SK-N-MC (cell line): ENCODE data around the gene ENO2.

Experiments
- DNase-seq: peaks from one replicate; pipeline ENCODE4 v3.0.0-alpha.2; 2011; ENCODE audit warnings: low read depth, low spot score
- H3K27ac ChIP-seq: fragments of 200-600 bp; sonication (generic); 2 replicates; pipeline ENCODE4 v1.5.1; 2016; ENCODE audit warnings: mixed run types
- H3K36me3 ChIP-seq: fragments of 200-600 bp; sonication (generic); 2 replicates; pipeline ENCODE4 v1.6.1; 2017; ENCODE audit warnings: antibody characterized with exemption, low read length, mixed read lengths; ENCODE audit not compliant: insufficient read depth
- H3K4me3 ChIP-seq: fragments of 200-600 bp; sonication (generic); 2 replicates; pipeline ENCODE4 v1.5.1; 2016
- H3K9ac ChIP-seq: fragments of 200-600 bp; sonication (generic); 2 replicates; pipeline ENCODE4 v1.8.0; 2017; ENCODE audit warnings: mixed run types, mixed read lengths; ENCODE audit not compliant: insufficient read length
- H3K9me3 ChIP-seq: fragments of 200-600 bp; sonication (generic); 2 replicates; pipeline ENCODE4 v1.6.1; 2017; ENCODE audit warnings: low read depth, mild to moderate bottlenecking, antibody characterized with exemption, low read length, moderate library complexity, mixed read lengths
- EZH2 ChIP-seq: fragments of 200-600 bp; sonication (generic); IDR thresholded peaks from one replicate; pipeline ENCODE4 v1.6.1; 2017; ENCODE audit warnings: antibody characterized with exemption
- FOXP2 ChIP-seq: optimal IDR thresholded peaks from 2 replicates; pipeline ENCODE3; 2011; ENCODE audit warnings: mild to moderate bottlenecking, moderate library complexity; ENCODE audit not compliant: insufficient read depth; ENCODE audit errors: extremely low read length, control extremely low read depth
- POLR2AphosphoS5 ChIP-seq: IDR thresholded peaks from 2 replicates; pipeline ENCODE4 v1.6.1; 2012; ENCODE audit warnings: mild to moderate bottlenecking, low read depth, low read length, borderline replicate concordance

The ENO2 gene

GRCh38 chr12:6963016-6963731 is 48.8 kb downstream of the ENO2 start:
- Histone ChIP-seq H3K9me3 (no peaks in the 10 kb centered on the region), H3K9ac (peak overlapping the region; percentile 47), H3K36me3 (peaks cover 31% of the 10 kb centered on the region), H3K27ac (peak overlapping the region; percentile 94), H3K4me3 (no peak overlapping the region)
- no peak for DNase-seq
- no peak for TF ChIP-seq FOXP2
- TF ChIP-seq EZH2 = no peak
- TF ChIP-seq POLR2AphosphoS5 = no peak

- Histone ChIP-seq H3K9ac (no peak overlapping the region), H3K36me3 (peaks cover 38% of the 10 kb centered on the region), H3K4me3 (no peak overlapping the region), H3K9me3 (no peaks in the 10 kb centered on the region), H3K27ac (peak overlapping the region; percentile 79)
- TF ChIP-seq POLR2AphosphoS5 (no peak), EZH2 (no peak)
- no peak for DNase-seq
Observed at GRCh38 chr12:6963791-6964413, 49.5 kb downstream of the ENO2 start.

GRCh38 chr12:6964605-6965025 is 50.2 kb downstream of the ENO2 start:
- no peak for DNase-seq
- H3K9ac ChIP-seq = no peak overlapping the region
- no peak overlapping the region for H3K4me3 ChIP-seq
- H3K36me3 ChIP-seq = peaks cover 43% of the 10 kb centered on the region
- TF ChIP-seq POLR2AphosphoS5 = no peak
- no peak for TF ChIP-seq FOXP2
- no peak for TF ChIP-seq EZH2
- H3K9me3 ChIP-seq = no peaks in the 10 kb centered on the region
- H3K27ac ChIP-seq = peak overlapping the region; percentile 79

- H3K4me3 ChIP-seq = no peak overlapping the region
- H3K27ac ChIP-seq = peak overlapping the region; percentile 84
- TF ChIP-seq EZH2 = no peak
- no peak for TF ChIP-seq POLR2AphosphoS5
- no peak for TF ChIP-seq FOXP2
- peak; percentile 69 for DNase-seq
- H3K9me3 ChIP-seq = no peaks in the 10 kb centered on the region
- peaks cover 43% of the 10 kb centered on the region for H3K36me3 ChIP-seq
- H3K9ac ChIP-seq = peak overlapping the region; percentile 20
Observed at GRCh38 chr12:6965026-6965661, 50.8 kb downstream of the ENO2 start.

- Histone ChIP-seq H3K4me3 (no peak overlapping the region), H3K27ac (peak overlapping the region; percentile 84), H3K36me3 (peaks cover 43% of the 10 kb centered on the region), H3K9me3 (no peaks in the 10 kb centered on the region), H3K9ac (no peak overlapping the region)
- no peak for TF ChIP-seq EZH2
- no peak for TF ChIP-seq POLR2AphosphoS5
- TF ChIP-seq FOXP2 = no peak
- DNase-seq = no peak
Observed at GRCh38 chr12:6965714-6966113, 51.3 kb downstream of the ENO2 start.

- Histone ChIP-seq H3K4me3 (no peak overlapping the region), H3K9ac (no peak overlapping the region), H3K27ac (peak overlapping the region; percentile 84; the same call in 1 of the 2 replicates), H3K36me3 (peaks cover 43% of the 10 kb centered on the region), H3K9me3 (no peaks in the 10 kb centered on the region)
- TF ChIP-seq POLR2AphosphoS5 (no peak), EZH2 (no peak), FOXP2 (no peak)
- DNase-seq = no peak
Observed at GRCh38 chr12:6966351-6966750, 52.0 kb downstream of the ENO2 start.

GRCh38 chr12:6967651-6968100 is 53.3 kb downstream of the ENO2 start:
- no peak overlapping the region for H3K9ac ChIP-seq
- H3K36me3 ChIP-seq = peaks cover 49% of the 10 kb centered on the region
- H3K27ac ChIP-seq = no peak overlapping the region
- no peak for DNase-seq
- H3K9me3 ChIP-seq = no peaks in the 10 kb centered on the region
- TF ChIP-seq POLR2AphosphoS5 = no peak; the same call in 1 of the 2 replicates
- no peak for TF ChIP-seq EZH2
- no peak for TF ChIP-seq FOXP2
- H3K4me3 ChIP-seq = no peak overlapping the region

- Histone ChIP-seq H3K9ac (peak overlapping the region; percentile 98), H3K9me3 (no peaks in the 10 kb centered on the region), H3K4me3 (peak overlapping the region; percentile 100), H3K27ac (no peak overlapping the region), H3K36me3 (peaks cover 56% of the 10 kb centered on the region)
- DNase-seq = no peak
- TF ChIP-seq EZH2 = no peak
- TF ChIP-seq POLR2AphosphoS5 = no peak
- no peak for TF ChIP-seq FOXP2
Observed at GRCh38 chr12:6968426-6968825, 54.0 kb downstream of the ENO2 start.
